HUDEP-2 (cell line): ENCODE data around the gene CTF1.

Source experiments
- DNase-seq, 76 experiments: peaks; one replicate each; lab custom pipeline; 2025; ENCODE audit not compliant: unreplicated experiment in 76 of 76; lab: John Stamatoyannopoulos, UW

Gene CTF1

DNA sequence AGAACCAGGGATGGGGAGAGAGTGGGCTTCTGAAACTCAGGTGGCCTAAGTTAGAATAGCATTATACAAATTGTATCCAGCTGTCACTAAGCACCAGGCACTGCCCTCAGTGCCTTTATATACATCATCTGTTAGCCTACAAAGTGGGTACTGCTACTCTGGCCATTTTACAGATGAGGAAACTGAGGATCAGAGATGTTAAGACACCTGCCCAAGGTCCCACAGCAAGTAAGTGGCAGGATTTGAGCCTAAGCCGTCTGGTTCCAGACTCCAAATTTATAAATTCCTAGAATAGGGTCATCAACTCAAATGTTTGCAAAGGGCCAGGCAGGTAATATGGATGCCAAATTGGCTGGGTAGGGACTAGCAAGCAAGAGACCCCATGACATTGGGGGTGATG is 54.8 kb downstream of the CTF1 start:
- no peak for DNase-seq

DNA sequence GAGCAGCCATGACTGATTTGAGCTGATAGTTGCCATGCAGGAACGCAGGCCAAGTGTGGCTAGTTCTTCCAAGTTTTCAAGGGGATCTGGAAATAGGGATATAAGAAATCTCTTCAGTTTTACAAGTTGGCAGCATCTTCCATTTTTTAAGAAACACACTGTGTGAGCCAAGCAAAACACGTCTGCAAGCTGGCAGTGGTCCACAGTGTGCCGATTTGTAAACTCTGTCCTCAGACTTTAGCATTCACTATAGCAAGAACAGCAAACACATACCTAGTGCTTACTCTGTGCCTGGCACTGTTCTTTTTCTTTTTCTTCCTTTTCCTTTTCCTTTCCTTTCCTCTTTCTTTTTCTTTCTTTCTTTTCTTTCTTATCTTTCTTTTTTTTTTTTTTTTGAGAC is 55.3 kb downstream of the CTF1 start:
- peak in 1 of 76 experiments; percentile 9 for DNase-seq

DNA sequence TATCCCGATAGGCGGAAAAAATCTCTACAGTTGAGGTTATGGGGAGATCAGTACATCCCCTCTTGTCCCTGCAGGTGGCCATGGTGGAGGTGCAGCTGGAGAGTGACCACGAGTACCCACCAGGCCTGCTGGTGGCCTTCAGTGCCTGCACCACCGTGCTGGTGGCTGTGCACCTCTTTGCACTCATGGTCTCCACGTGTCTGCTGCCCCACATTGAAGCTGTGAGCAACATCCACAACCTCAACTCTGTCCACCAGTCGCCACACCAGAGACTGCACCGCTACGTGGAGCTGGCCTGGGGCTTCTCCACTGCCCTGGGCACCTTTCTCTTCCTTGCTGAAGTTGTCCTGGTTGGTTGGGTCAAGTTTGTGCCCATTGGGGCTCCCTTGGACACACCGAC is 56.7 kb downstream of the CTF1 start:
- no peak for DNase-seq
